GM18508 (cell line): ENCODE measurements around the gene IGF1R.

ENCODE experiments used
- ATAC-seq: cut with Tn5 transposase; IDR thresholded peaks from one replicate; pipeline ENCODE4 v1.9.1; 2021; ENCODE audit warnings: moderate number of reproducible peaks; ENCODE audit not compliant: insufficient read depth, unreplicated experiment

Gene IGF1R

GRCh38 chr15:98738689-98739401 is 90.5 kb downstream of the IGF1R start:
- no peak for ATAC-seq

- no peak for ATAC-seq
These were observed 92.0 kb downstream of the IGF1R start for GRCh38 chr15:98740295-98740694.

GRCh38 chr15:98740963-98741362 is 92.6 kb downstream of the IGF1R start:
- no peak for ATAC-seq

GRCh38 chr15:98743177-98743576 is 94.8 kb downstream of the IGF1R start:
- no peak for ATAC-seq

- no peak for ATAC-seq
These were observed 96.2 kb downstream of the IGF1R start for GRCh38 chr15:98744506-98744905.

- no peak for ATAC-seq
These were observed 96.8 kb downstream of the IGF1R start for GRCh38 chr15:98745179-98745578.

- ATAC-seq = no peak
These were observed 97.5 kb downstream of the IGF1R start for GRCh38 chr15:98745650-98746374.

- ATAC-seq = no peak
These were observed 98.2 kb downstream of the IGF1R start for GRCh38 chr15:98746375-98747155.

GRCh38 chr15:98751767-98752166 is 103.4 kb downstream of the IGF1R start:
- ATAC-seq = no peak

- ATAC-seq = no peak
These were observed 105.7 kb downstream of the IGF1R start for GRCh38 chr15:98753726-98754656.

- ATAC-seq = no peak
These were observed 106.3 kb downstream of the IGF1R start for GRCh38 chr15:98754657-98755022.

- no peak for ATAC-seq
These were observed 106.8 kb downstream of the IGF1R start for GRCh38 chr15:98755138-98755537.

- no peak for ATAC-seq
These were observed 107.4 kb downstream of the IGF1R start for GRCh38 chr15:98755781-98756180.

GRCh38 chr15:98758224-98758623 is 109.9 kb downstream of the IGF1R start:
- ATAC-seq = no peak

- ATAC-seq = no peak
These were observed 110.9 kb downstream of the IGF1R start for GRCh38 chr15:98759277-98759676.

- no peak for ATAC-seq
These were observed 111.9 kb downstream of the IGF1R start for GRCh38 chr15:98760112-98760826.

GRCh38 chr15:98760975-98761374 is 112.6 kb downstream of the IGF1R start:
- no peak for ATAC-seq

GRCh38 chr15:98763179-98763578 is 114.8 kb downstream of the IGF1R start:
- ATAC-seq = no peak

GRCh38 chr15:98764291-98764690 is 116.0 kb downstream of the IGF1R start:
- no peak for ATAC-seq

- no peak for ATAC-seq
These were observed 117.3 kb downstream of the IGF1R start for GRCh38 chr15:98765610-98766009.
